Neural crest cell (in vitro differentiated cells): ENCODE results near the gene FAF1. TPM values are rescaled to one million over a fixed set of nuclear protein-coding genes. Genes with fewer than 3 reads are reported as not detected.

ENCODE experiments used
- DNase-seq: peaks from one replicate; pipeline ENCODE4 v3.0.0; 2021; ENCODE audit warnings: low read depth, mixed read lengths, low spot score
- H3K27ac Mint-ChIP-seq: one replicate; pipeline ENCODE4 v1.8.0; 2021; ENCODE audit warnings: mild to moderate bottlenecking, mixed read lengths; ENCODE audit not compliant: unreplicated experiment
- H3K27me3 Mint-ChIP-seq: 2 replicates; pipeline ENCODE4 v1.8.0; 2021; ENCODE audit warnings: low read depth, mild to moderate bottlenecking, mixed read lengths
- H3K36me3 Mint-ChIP-seq: 2 replicates; pipeline ENCODE4 v1.8.0; 2021; ENCODE audit warnings: low read depth, mild to moderate bottlenecking, mixed read lengths
- H3K4me1 Mint-ChIP-seq: 2 replicates; pipeline ENCODE4 v1.8.0; 2021; ENCODE audit warnings: mixed read lengths
- H3K4me3 Mint-ChIP-seq: one replicate; pipeline ENCODE4 v1.8.0; 2021; ENCODE audit warnings: mild to moderate bottlenecking, mixed read lengths
- H3K9me3 Mint-ChIP-seq: 2 replicates; pipeline ENCODE4 v1.8.0; 2021; ENCODE audit warnings: mixed read lengths
- CTCF ChIP-seq: fragments of 200-600 bp; sonication (generic); conservative IDR thresholded peaks from 2 replicates; pipeline ENCODE4 v1.5.0; 2021; ENCODE audit warnings: antibody characterized with exemption, mild to moderate bottlenecking
- total RNA-seq: library from RNA; stranded (reverse); gene quantifications from 2 replicates; pipeline ENCODE4 v1.2.1, GENCODE V29; 2021

FAF1 gene
- total RNA-seq, 1 donor from 2014 or later: 73.0 TPM

- no peak for TF ChIP-seq CTCF
- no peaks in the 10 kb centered on the region for H3K4me1 Mint-ChIP-seq
- H3K36me3 Mint-ChIP-seq: peaks cover 19% of the 10 kb centered on the region
- no peak overlapping the region for H3K27ac Mint-ChIP-seq
- DNase-seq: no peak
- H3K4me3 Mint-ChIP-seq: no peak overlapping the region
- H3K9me3 Mint-ChIP-seq: peaks cover 6% of the 10 kb centered on the region
- H3K27me3 Mint-ChIP-seq: no peaks in the 10 kb centered on the region
Observed at GRCh38 chr1:50808296-50808695, 151.8 kb downstream of the FAF1 start.

- peaks cover 2% of the 10 kb centered on the region for H3K9me3 Mint-ChIP-seq
- DNase-seq: no peak
- H3K4me1 Mint-ChIP-seq: peaks cover 4% of the 10 kb centered on the region
- TF ChIP-seq CTCF: no peak
- H3K27ac Mint-ChIP-seq: no peak overlapping the region
- no peak overlapping the region for H3K4me3 Mint-ChIP-seq
- H3K36me3 Mint-ChIP-seq: peaks cover 2% of the 10 kb centered on the region
- H3K27me3 Mint-ChIP-seq: no peaks in the 10 kb centered on the region
Observed at GRCh38 chr1:50796272-50796671, 163.8 kb downstream of the FAF1 start.

GRCh38 chr1:50793521-50793920, 166.5 kb downstream of the FAF1 start:
- H3K9me3 Mint-ChIP-seq: peaks cover 2% of the 10 kb centered on the region
- H3K27me3 Mint-ChIP-seq: no peaks in the 10 kb centered on the region
- no peak for TF ChIP-seq CTCF
- no peak overlapping the region for H3K4me3 Mint-ChIP-seq
- H3K4me1 Mint-ChIP-seq: no peaks in the 10 kb centered on the region
- DNase-seq: no peak
- peaks cover 2% of the 10 kb centered on the region for H3K36me3 Mint-ChIP-seq
- H3K27ac Mint-ChIP-seq: no peak overlapping the region

GRCh38 chr1:50787266-50787665, 172.8 kb downstream of the FAF1 start:
- no peaks in the 10 kb centered on the region for H3K4me1 Mint-ChIP-seq
- no peak for TF ChIP-seq CTCF
- H3K27ac Mint-ChIP-seq: no peak overlapping the region
- no peak overlapping the region for H3K4me3 Mint-ChIP-seq
- no peak for DNase-seq
- H3K9me3 Mint-ChIP-seq: no peaks in the 10 kb centered on the region
- H3K36me3 Mint-ChIP-seq: peaks cover 9% of the 10 kb centered on the region
- H3K27me3 Mint-ChIP-seq: no peaks in the 10 kb centered on the region

GRCh38 chr1:50783286-50783685, 176.8 kb downstream of the FAF1 start:
- Mint-ChIP-seq H3K27ac (no peak overlapping the region), H3K4me3 (no peak overlapping the region), H3K9me3 (no peaks in the 10 kb centered on the region), H3K4me1 (no peaks in the 10 kb centered on the region), H3K27me3 (no peaks in the 10 kb centered on the region), H3K36me3 (peaks cover 16% of the 10 kb centered on the region)
- no peak for TF ChIP-seq CTCF
- DNase-seq: no peak

- no peak overlapping the region for H3K4me3 Mint-ChIP-seq
- H3K27me3 Mint-ChIP-seq: no peaks in the 10 kb centered on the region
- H3K27ac Mint-ChIP-seq: no peak overlapping the region
- no peaks in the 10 kb centered on the region for H3K9me3 Mint-ChIP-seq
- H3K36me3 Mint-ChIP-seq: peaks cover 16% of the 10 kb centered on the region
- no peaks in the 10 kb centered on the region for H3K4me1 Mint-ChIP-seq
- no peak for DNase-seq
- TF ChIP-seq CTCF: no peak
Observed at GRCh38 chr1:50780797-50781196, 179.3 kb downstream of the FAF1 start.
